GM06990 (cell line): Measurements from ENCODE around the gene MED19.

Experiments used
- DNase-seq: peaks from one replicate; pipeline ENCODE4 v3.0.0-alpha.2; 2011; ENCODE audit not compliant: insufficient read length; ENCODE audit errors: extremely low read depth
- H3K27me3 ChIP-seq: replicated peaks from 2 replicates; pipeline ENCODE4 v1.6.0; 2011; ENCODE audit warnings: low read length; ENCODE audit not compliant: control insufficient read depth, insufficient read depth
- H3K36me3 ChIP-seq: 2 replicates; pipeline ENCODE4 v1.5.1; 2011; ENCODE audit warnings: low read length; ENCODE audit not compliant: control insufficient read depth, insufficient read depth
- H3K4me3 ChIP-seq: replicated peaks from 2 replicates; pipeline ENCODE4 v1.5.1; 2011; ENCODE audit warnings: low read depth, mild to moderate bottlenecking, control low read depth, low read length
- CTCF ChIP-seq: IDR thresholded peaks from 2 replicates; pipeline ENCODE4 v1.5.1; 2011; ENCODE audit warnings: low read length, control low read depth, mild to moderate bottlenecking, inconsistent platforms; ENCODE audit not compliant: insufficient read depth, poor library complexity, severe bottlenecking

The MED19 gene

GRCh38 chr11:57657194-57658022 is 54.6 kb downstream of the MED19 start, which contains the start of gene CLP1:
TSS of gene CLP1 (plus strand) at chr11:57657762. CDS start at chr11:57659477, 1,715 bp downstream.
- TF ChIP-seq CTCF: no peak
- peak; percentile 95 for DNase-seq
- H3K4me3 ChIP-seq: peak within 1 kb of the TSS; percentile 72
- no peaks in the 10 kb centered on the region for H3K27me3 ChIP-seq
- H3K36me3 ChIP-seq: peaks cover 11% of the 10 kb centered on the region

DNA sequence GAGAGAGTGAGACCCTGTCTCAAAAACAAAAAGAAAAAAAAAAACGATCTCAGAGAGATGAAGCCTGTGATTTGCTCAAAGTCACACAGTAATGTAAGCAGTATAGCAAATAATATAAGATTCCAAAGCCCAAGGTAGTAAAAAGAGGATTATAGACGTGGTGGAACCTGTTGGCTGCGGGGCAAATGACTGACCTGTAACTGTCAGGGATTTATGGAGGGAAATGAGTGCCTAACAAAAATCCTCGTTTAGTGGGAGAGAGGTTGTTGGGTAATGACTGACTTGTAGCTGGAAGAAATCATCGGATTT is 55.2 kb downstream of the MED19 start:
- H3K36me3 ChIP-seq: peaks cover 11% of the 10 kb centered on the region
- no peak for TF ChIP-seq CTCF
- H3K27me3 ChIP-seq: no peaks in the 10 kb centered on the region
- DNase-seq: no peak
- peak overlapping the region; percentile 72 for H3K4me3 ChIP-seq
